Transverse colon (tissue), 4 donors: Measurements from ENCODE around the gene TDRD10. TPM values are rescaled to one million over a fixed set of nuclear protein-coding genes. Genes with fewer than 3 reads are reported as not detected.

ENCODE experiments used
- DNase-seq: peaks from one replicate; pipeline ENCODE4 v3.0.0-alpha.2; 2019
- H3K27ac ChIP-seq, 4 donors: fragments of 200-600 bp; sonication (generic); 2 replicates each; pipeline ENCODE4 v1.5.1; 2016 to 2018; ENCODE audit warnings: inconsistent platforms in 4 of 4
- H3K27me3 ChIP-seq: fragments of 200-600 bp; sonication (generic); 2 replicates; pipeline ENCODE4 v1.5.1; 2017; ENCODE audit warnings: inconsistent platforms
- H3K36me3 ChIP-seq, 4 donors: fragments of 200-600 bp; sonication (generic); 2 replicates each; pipeline ENCODE4 v1.5.1; 2017 to 2019; ENCODE audit warnings: inconsistent platforms in 4 of 4
- H3K4me1 ChIP-seq, 4 donors: fragments of 200-600 bp; sonication (generic); 2 replicates each; pipeline ENCODE4 v1.5.1; 2017 to 2020; ENCODE audit warnings: inconsistent platforms in 4 of 4
- H3K4me3 ChIP-seq, 4 donors: fragments of 200-600 bp; sonication (generic); 1 replicate in 1 of 4; 2 replicates in 3 of 4; pipeline versions ENCODE4 v1.5.1 to v1.6.1; 2017 to 2019; ENCODE audit warnings: inconsistent platforms in 4 of 4
- H3K9me3 ChIP-seq, 2 donors: fragments of 200-600 bp; sonication (generic); 2 replicates each; pipeline ENCODE4 v1.5.1; 2017 to 2019; ENCODE audit warnings: inconsistent platforms in 2 of 2
- CTCF ChIP-seq, 5 experiments: fragments of 200-600 bp in 3 of 5; fragments of 450-650 bp in 2 of 5; sonication (generic) in 3 of 5; IDR thresholded peaks; 1 replicate in 2 of 5; 2 replicates in 3 of 5; pipeline ENCODE4 v1.5.1; 2016 to 2017; ENCODE audit warnings: antibody characterized with exemption in 5 of 5, inconsistent platforms in 3 of 5, mild to moderate bottlenecking in 2 of 5, moderate library complexity in 1 of 5
- EP300 ChIP-seq: sonication (generic); formaldehyde crosslinking; IDR thresholded peaks from one replicate; pipeline ENCODE4 v1.6.1; 2017; ENCODE audit warnings: antibody characterized with exemption, low read depth
- POLR2A ChIP-seq: fragments of 450-650 bp; IDR thresholded peaks from one replicate; pipeline ENCODE4 v1.6.1; 2016; ENCODE audit warnings: antibody characterized with exemption, mild to moderate bottlenecking, moderate library complexity
- POLR2AphosphoS5 ChIP-seq, 3 donors: sonication (generic); formaldehyde crosslinking; IDR thresholded peaks; one replicate each; pipeline ENCODE4 v1.6.1; 2016; ENCODE audit warnings: antibody characterized with exemption in 3 of 3
- WGBS, 2 donors: methylation state at CpG; one replicate each; pipeline ENCODE4 v1.1.5; 2018; ENCODE audit warnings: low coverage in 1 of 2; 5-methylcytosine and 5-hydroxymethylcytosine counted together
- in situ Hi-C, 4 donors: fragments of 200-750 bp; cut with MboI; loops; one replicate each; pipeline versions ENCODE4 v1.15.0 to v1.15.1; 2017; ENCODE audit warnings: low sequenced_read_pairs in 3 of 4, low pct_ligation_motif_present in 1 of 4, low pct_unique_long_range_greater_than_20kb in 1 of 4
- intact Hi-C: fragments of 100-400 bp; cut with DNase I; formaldehyde crosslinking; loops from one replicate; pipeline ENCODE4 v1.15.1; 2023; ENCODE audit warnings: low total_unique reads
- total RNA-seq, 4 donors: library from RNA; depleted of rRNA; stranded (reverse); fragments of >200 nt; gene quantifications; one replicate each; pipeline ENCODE4 v1.1.0, GENCODE V29; 2016

The TDRD10 gene
- total RNA-seq, 4 donors from 2014 or later: 0.96 to 3.3 TPM; not detected in 2

GRCh38 chr1:154533952-154534844 lies 32.2 kb downstream of the TDRD10 start:
- in situ Hi-C loops (no loop called here), intact Hi-C loops (no loop called here)
- peak; percentile 54 for DNase-seq
- Histone ChIP-seq H3K36me3 (no peaks in the 10 kb centered on the region), H3K4me1 (no peaks in the 10 kb centered on the region), H3K4me3 (no peak overlapping the region), H3K9me3 (no peaks in the 10 kb centered on the region), H3K27me3 (no peaks in the 10 kb centered on the region), H3K27ac (no peak overlapping the region)
- TF ChIP-seq CTCF (IDR thresholded peaks at IDR 0.05) (peak; percentile 36 to 50 (median 38)), POLR2AphosphoS5 (IDR thresholded peaks at IDR 0.05) (no peak), EP300 (no peak), POLR2A (no peak)
- 46 to 59% methylated on average over 8 to 11 of the region's 11 CpGs for WGBS, 2 donors

- 60 to 78% methylated on average over 1 to 7 of the region's 7 CpGs for WGBS, 2 donors
- Histone ChIP-seq H3K4me3 (no peak overlapping the region), H3K27me3 (no peaks in the 10 kb centered on the region), H3K36me3 (no peaks in the 10 kb centered on the region), H3K9me3 (no peaks in the 10 kb centered on the region), H3K4me1 (no peaks in the 10 kb centered on the region), H3K27ac (no peak overlapping the region)
- TF ChIP-seq CTCF (IDR thresholded peaks at IDR 0.05) (no peak), POLR2AphosphoS5 (IDR thresholded peaks at IDR 0.05) (peak in 1 of 3 donors; percentile 13)
- in situ Hi-C loops: no loop called here
- DNase-seq: no peak
- intact Hi-C loops: no loop called here
Measured at GRCh38 chr1:154536570-154536969, 34.6 kb downstream of the TDRD10 start.

- TF ChIP-seq EP300 (no peak), CTCF (IDR thresholded peaks at IDR 0.05) (no peak), POLR2A (no peak), POLR2AphosphoS5 (IDR thresholded peaks at IDR 0.05) (no peak)
- DNase-seq: no peak
- WGBS, 2 donors: 76% methylated on average over 9 of the region's 9 CpGs; no CpG with 5 or more reads in 1 of the 2 donors
- H3K9me3 ChIP-seq: no peaks in the 10 kb centered on the region
- H3K4me1 ChIP-seq: no peaks in the 10 kb centered on the region
- H3K27ac ChIP-seq: no peak overlapping the region
- H3K27me3 ChIP-seq: no peaks in the 10 kb centered on the region
- H3K36me3 ChIP-seq: no peaks in the 10 kb centered on the region
- intact Hi-C loops (no loop called here), in situ Hi-C loops (loop anchor here in 1 of 4 donors (10.0 kb wide), 1 partner anchor 55 kb away; no protein-coding TSS in a partner anchor)
- H3K4me3 ChIP-seq: no peak overlapping the region
Measured at GRCh38 chr1:154539486-154540483, 37.8 kb downstream of the TDRD10 start.

- no peaks in the 10 kb centered on the region for H3K36me3 ChIP-seq
- 56 to 67% methylated on average over 4 to 6 of the region's 6 CpGs for WGBS, 2 donors
- no peak for TF ChIP-seq POLR2AphosphoS5 (IDR thresholded peaks at IDR 0.05)
- TF ChIP-seq POLR2A: no peak
- no peak for TF ChIP-seq CTCF (IDR thresholded peaks at IDR 0.05)
- no peak for TF ChIP-seq EP300
- no peak for DNase-seq
- intact Hi-C loops (no loop called here), in situ Hi-C loops (loop anchor here in 1 of 4 donors (10.0 kb wide), 1 partner anchor 56 kb away; no protein-coding TSS in a partner anchor)
- H3K27ac ChIP-seq: no peak overlapping the region
- H3K4me3 ChIP-seq: no peak overlapping the region
- no peaks in the 10 kb centered on the region for H3K4me1 ChIP-seq
- no peaks in the 10 kb centered on the region for H3K27me3 ChIP-seq
- no peaks in the 10 kb centered on the region for H3K9me3 ChIP-seq
Measured at GRCh38 chr1:154541231-154541630, 39.2 kb downstream of the TDRD10 start.
